Stimulated activated CD4-positive, alpha-beta T cell treated with anti-CD3 and anti-CD28 coated beads, Interleukin-4, amount 100 ng/mL, for 48 hours (primary cell): ENCODE data around the gene WDFY4.

Source experiments
- DNase-seq, 2 donors: peaks; one replicate each; pipeline ENCODE4 v3.0.0-alpha.2; 2020; ENCODE audit warnings: low read depth in 2 of 2

The WDFY4 gene

DNA sequence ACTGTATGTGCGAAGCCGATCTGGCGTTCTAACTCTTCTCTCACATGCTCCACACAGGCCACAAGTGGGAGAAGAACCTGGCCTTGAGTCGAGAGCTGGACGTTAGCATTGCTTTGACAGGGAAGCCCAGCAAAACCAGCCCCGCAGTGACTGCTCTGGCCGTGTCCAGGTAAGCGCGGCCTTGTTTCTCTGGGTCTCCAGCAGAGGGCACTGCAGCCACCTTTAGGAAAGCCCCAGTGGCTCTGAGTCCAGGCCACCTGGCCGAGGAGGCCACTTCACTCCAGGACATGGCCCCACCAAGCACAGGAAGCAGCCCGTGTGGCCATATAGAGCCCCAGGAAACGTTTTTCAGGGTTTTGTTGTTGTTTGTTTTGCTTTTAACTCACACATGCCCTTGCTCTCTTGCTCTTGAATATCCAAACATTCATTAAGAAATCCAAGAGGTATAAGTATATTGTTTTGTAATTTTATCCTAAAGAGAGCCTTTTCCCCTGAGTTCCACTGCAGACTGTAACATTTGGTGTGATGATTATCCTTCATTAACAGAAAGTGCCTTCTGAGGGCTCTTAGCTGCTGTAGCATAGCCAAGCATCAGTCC, 296.7 kb downstream of the WDFY4 start:
- peak; percentile 19 to 35 for DNase-seq

DNA sequence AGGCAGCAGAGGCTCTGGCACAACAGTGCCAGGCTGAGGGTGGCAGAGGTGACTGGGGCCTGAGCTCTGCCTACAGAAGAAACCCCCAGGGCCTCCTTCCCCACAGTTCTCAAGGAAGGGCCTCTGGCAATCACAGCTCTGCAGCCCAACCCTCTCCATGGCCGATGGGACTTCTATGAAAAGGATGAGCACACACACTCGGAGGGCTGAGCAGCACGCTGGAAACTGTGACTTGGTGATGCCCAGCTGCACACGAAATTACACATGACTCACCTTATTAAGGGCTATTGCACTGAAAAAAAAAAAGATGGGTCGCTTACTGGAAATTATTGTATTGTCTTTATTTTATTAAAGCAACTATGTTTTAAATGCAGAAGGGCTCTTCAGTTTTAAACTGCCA, 297.9 kb downstream of the WDFY4 start:
- DNase-seq = no peak

DNA sequence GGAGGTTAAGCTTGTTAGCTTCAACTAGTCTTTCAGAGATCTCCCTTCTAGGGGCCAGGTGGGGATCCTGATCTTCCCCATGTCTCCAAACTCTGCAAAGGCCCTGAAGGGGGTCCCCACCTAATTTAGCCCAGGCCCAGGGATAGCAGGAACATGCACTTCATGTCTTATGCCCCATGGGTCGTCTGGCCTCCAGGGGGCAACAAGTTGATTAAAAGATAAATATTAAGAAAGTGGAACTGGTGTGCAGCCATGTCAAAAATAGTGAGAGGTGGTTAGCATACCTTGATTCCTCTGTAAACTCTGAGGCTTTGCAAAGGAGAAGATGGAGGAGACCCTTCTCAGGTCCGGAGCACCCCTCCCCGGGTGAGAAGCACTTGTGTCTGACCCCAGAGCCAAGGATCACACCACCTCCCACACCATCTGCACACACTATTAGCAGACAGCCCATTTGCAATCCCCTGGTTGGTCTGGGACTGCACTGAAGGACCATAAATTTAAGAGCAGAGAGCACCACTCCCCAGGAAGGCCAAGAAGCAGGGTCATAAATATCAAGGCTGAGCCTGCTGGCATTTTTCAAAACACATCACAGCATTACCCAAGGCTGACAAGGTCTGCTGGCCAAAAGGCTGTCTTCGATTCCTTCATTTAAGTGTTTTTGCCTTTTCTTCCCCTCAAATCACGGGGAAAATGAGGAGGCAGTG, 299.1 kb downstream of the WDFY4 start:
- DNase-seq = no peak

DNA sequence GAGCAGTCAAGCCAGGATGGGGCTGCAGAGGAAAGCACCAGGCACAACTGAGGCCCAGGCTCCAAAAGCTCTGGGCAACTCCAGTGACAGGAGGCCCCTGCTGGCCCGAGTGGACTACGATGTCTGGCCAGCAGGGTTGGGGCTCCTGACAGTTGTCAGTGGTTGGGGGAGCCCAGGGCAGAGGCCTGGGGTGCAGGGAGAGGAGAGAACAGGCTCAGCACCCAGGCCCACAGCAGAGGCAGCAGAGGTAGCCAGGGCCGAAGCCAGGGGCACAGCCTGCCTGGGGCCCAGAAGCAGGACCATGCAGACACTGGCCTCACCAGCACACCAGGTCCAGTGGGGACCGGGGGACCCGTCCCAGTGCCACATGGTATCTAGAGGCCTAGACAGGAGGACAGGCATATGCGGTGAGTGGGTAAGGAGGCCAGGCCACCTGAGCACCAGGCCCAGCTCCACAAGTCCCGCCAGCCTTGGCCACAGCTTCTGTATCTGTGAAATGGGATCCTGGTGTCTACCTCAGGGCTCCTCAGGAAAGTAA, 301.0 kb downstream of the WDFY4 start:
- no peak for DNase-seq

DNA sequence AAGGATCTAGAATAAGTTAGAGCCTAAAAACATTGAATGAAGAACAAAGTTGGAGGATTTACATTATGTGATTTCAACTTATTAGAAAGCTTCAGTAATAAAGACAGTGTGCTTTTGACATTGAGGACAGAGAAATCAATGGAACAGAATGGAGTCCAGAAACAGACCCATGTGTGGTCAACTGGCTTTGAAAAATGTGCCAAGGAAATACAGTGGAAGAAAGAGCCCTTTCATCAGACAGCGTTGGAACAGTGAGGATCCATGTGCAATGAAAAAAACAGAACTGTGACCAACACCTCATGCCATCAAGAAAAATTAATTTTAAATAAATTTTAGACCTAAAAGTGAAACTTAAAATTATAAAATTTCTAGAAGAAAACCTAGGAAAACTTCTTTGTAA, 305.6 kb downstream of the WDFY4 start:
- DNase-seq = no peak

- DNase-seq = no peak
These were observed 309.0 kb downstream of the WDFY4 start for GRCh38 chr10:48993627-48994026.

- no peak for DNase-seq
These were observed 311.7 kb downstream of the WDFY4 start for GRCh38 chr10:48996329-48996728.

- no peak for DNase-seq
These were observed 314.7 kb downstream of the WDFY4 start for GRCh38 chr10:48999346-48999745.

- DNase-seq = no peak
These were observed 316.0 kb downstream of the WDFY4 start for GRCh38 chr10:49000437-49001398.

GRCh38 chr10:49001402-49001801, 316.7 kb downstream of the WDFY4 start:
- DNase-seq = no peak

DNA sequence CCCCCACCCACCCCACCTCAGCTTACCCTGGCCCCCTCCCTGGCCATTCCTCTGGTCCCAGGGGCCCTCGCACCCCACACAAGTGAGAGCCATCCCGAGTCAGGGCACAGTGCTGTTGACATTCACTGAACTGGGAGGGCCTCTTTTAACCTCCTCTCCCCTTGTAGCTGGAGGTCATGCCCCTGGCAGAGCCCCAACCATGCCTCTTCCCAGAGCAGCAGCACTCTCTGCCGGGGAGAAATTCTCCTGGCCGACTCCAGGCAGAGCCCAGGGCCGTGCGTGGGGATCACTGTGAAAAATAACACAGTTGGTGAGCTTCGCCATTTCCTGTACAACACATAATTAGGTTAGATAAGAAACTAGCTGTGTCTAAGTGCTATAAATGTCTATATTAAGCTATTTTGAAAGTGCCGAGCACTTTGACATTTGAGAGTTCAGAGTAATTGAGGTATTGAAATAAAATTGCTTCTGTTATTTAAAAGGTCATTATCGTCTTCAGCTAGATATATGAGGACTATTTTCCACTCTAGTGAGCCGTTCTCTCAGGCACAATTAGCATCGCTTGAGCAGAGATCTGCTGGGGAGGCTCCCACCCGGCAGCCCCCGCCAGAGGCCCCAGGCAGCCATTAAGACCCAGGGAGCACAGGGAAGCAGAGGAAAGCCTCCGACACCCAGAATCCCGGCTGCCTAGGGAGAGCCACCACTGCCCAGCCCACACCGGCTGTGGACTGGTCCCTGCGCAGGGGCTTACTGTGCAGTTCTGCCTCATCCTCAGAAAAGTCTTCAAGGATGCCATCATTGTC, 317.4 kb downstream of the WDFY4 start:
- DNase-seq = no peak

GRCh38 chr10:49005270-49005669, 320.6 kb downstream of the WDFY4 start:
- no peak for DNase-seq

GRCh38 chr10:49007129-49007528, 322.5 kb downstream of the WDFY4 start:
- no peak for DNase-seq

DNA sequence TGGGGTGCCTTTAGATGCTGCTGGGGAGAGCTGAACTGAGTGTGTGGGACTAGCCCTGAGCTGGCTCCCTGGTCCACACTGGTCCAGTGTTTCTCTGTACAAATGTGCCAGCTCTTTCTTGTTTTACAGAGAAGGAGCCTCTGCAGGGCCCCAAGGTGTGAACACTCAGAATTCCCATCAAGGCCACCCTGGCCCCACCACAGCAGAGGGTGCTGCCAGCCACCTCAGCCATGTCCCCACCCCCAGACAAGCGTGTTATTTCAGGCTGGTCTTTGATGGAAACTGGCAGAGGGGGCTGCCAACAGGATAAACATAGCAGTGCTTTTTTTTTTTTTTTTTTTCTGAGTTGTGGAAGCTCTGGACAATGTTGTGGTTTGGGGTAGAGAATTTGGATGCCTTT, 323.4 kb downstream of the WDFY4 start:
- no peak for DNase-seq

DNA sequence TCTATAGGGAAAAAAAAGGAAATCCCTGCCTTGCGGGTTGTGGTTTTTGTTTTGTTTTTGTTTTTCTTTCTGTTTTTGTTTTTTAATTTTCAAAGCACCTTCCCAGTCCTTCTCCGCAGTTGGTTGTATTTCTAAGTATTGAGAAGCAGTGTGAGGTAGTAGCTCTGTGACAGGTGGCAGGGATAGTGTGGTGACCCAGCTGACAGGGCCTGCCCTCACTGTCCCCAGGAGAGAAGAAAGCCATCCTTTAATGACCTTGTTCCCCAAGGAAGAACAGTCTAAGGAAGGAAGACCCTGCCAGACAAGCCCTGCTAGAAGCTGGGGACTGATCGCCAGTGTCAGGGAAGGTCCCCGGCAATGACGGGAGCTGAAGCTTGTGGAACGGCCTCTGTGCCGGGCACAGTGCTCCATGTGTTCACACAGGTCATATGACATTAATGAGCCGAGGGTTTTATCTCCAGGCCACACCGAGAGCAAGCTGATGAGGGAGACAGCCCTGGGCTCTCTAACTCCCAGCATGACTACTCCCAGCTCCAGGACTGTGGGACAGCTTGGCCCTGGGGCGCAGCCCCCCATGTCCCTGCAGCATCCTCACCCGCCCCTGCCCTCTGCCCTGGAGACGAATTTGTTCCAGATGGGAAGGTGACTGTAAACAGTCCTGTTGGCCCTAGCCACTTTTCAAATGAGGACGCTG, 324.0 kb downstream of the WDFY4 start:
- no peak for DNase-seq

GRCh38 chr10:49009199-49009979, 324.7 kb downstream of the WDFY4 start:
- no peak for DNase-seq

GRCh38 chr10:49010295-49010694, 325.6 kb downstream of the WDFY4 start:
- DNase-seq = no peak

GRCh38 chr10:49010865-49011264, 326.2 kb downstream of the WDFY4 start:
- no peak for DNase-seq

GRCh38 chr10:49011756-49012155, 327.1 kb downstream of the WDFY4 start:
- no peak for DNase-seq

- no peak for DNase-seq
These were observed 327.9 kb downstream of the WDFY4 start for GRCh38 chr10:49012603-49013002.
